ENCODE data around the gene TMEM150C.

DNA sequence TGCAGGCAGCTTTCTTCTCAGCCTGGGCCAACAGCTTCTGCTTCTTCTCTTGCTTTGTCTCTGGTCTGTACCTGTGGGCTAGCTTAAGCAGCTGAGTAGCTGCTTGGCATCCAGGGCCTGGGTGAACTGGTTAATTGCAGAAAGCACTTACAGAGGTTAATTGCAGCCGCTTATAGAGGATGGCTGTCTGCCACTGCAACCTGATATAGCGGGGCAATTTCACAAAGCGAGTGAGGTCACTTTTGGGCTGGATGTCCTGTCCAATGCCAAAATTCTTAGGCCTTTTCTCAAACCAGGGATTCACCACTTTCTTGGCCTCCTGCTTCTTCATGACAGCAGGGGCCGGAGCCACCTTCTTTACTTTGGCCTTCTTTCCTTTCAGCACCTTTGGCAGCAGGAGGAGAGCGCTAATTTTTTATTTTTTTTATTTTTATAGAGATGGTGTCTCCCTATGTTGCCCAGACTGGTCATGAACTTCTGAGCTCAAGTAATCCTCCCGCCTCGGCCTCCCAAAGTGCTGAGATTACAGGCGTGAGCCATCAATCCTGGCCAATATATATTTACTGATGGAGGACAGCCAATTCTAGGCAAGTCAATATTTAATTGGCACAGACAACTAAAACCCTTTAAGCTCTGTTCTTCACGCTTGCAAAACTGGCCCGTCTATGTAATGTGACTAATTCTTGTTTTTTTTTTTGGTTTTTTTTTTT is 70.4 kb downstream of the TMEM150C start:
- TF ChIP-seq EZH2 (IDR thresholded peaks at IDR 0.05; ENCODE audit: insufficient read depth, poor library complexity, severe bottlenecking) (no peak), EZH2phosphoT487 (IDR thresholded peaks at IDR 0.05; ENCODE audit: insufficient read depth, low read depth) (no peak)
